PC-9 (cell line): ENCODE results near the gene PDGFD.

Experiments
- CTCF ChIP-seq: fragments of 200-600 bp; sonication (generic); conservative IDR thresholded peaks from 2 replicates; pipeline ENCODE4 v1.6.1; 2017; ENCODE audit warnings: mixed run types, antibody characterized with exemption, mild to moderate bottlenecking, moderate library complexity
- EZH2 ChIP-seq: fragments of 200-600 bp; sonication (generic); IDR thresholded peaks from 2 replicates; pipeline ENCODE4 v1.8.0; 2017; ENCODE audit warnings: antibody characterized with exemption, low read depth

GRCh38 chr11:104124979-104125378 lies 39.0 kb downstream of the PDGFD start:
- TF ChIP-seq CTCF (no peak), EZH2 (no peak)
